Measurements from ENCODE around the gene INSM2. TPM values are rescaled to one million over a fixed set of nuclear protein-coding genes. Genes with fewer than 3 reads are reported as not detected.

Gene INSM2
- polyA plus RNA-seq (ENCODE audit: insufficient read length in 4 of 4), result under 1 TPM in 3 of 4 donors, not detected in 1; 0.04 to 0.06 (median 0.05) TPM

GRCh38 chr14:35533357-35534207 is at the start of gene INSM2:
INSM2 (plus strand) TSS chr14:35534164; CDS start chr14:35534253, 89 bp downstream.
- peak in 2 of 4 donors; percentile 12 to 25 for DNase-seq (ENCODE audit: low read depth in 4 of 4, low spot score in 3 of 4)

GRCh38 chr14:35492569-35493014 is 41.4 kb upstream of the INSM2 start:
- no peak for DNase-seq (ENCODE audit: low read depth in 4 of 4, low spot score in 3 of 4)

GRCh38 chr14:35495278-35495677 is 38.7 kb upstream of the INSM2 start:
- DNase-seq (ENCODE audit: low read depth in 4 of 4, low spot score in 3 of 4), result no peak

- no peak for DNase-seq (ENCODE audit: low read depth in 4 of 4, low spot score in 3 of 4)
Measured at GRCh38 chr14:35499180-35499579, 34.8 kb upstream of the INSM2 start.

- DNase-seq (ENCODE audit: low read depth in 4 of 4, low spot score in 3 of 4), result no peak
Measured at GRCh38 chr14:35503646-35504045, 30.3 kb upstream of the INSM2 start.

GRCh38 chr14:35504260-35504659 is 29.7 kb upstream of the INSM2 start:
- DNase-seq (ENCODE audit: low read depth in 4 of 4, low spot score in 3 of 4), result no peak

GRCh38 chr14:35506461-35506860 is 27.5 kb upstream of the INSM2 start:
- no peak for DNase-seq (ENCODE audit: low read depth in 4 of 4, low spot score in 3 of 4)

GRCh38 chr14:35506927-35507326 is 27.0 kb upstream of the INSM2 start:
- DNase-seq (ENCODE audit: low read depth in 4 of 4, low spot score in 3 of 4), result no peak

GRCh38 chr14:35509846-35510245 is 24.1 kb upstream of the INSM2 start:
- no peak for DNase-seq (ENCODE audit: low read depth in 4 of 4, low spot score in 3 of 4)

- no peak for DNase-seq (ENCODE audit: low read depth in 4 of 4, low spot score in 3 of 4)
Measured at GRCh38 chr14:35512765-35513164, 21.2 kb upstream of the INSM2 start.

GRCh38 chr14:35515916-35516315 is 18.0 kb upstream of the INSM2 start:
- no peak for DNase-seq (ENCODE audit: low read depth in 4 of 4, low spot score in 3 of 4)

GRCh38 chr14:35519986-35520385 is 14.0 kb upstream of the INSM2 start:
- DNase-seq (ENCODE audit: low read depth in 4 of 4, low spot score in 3 of 4), result no peak

- no peak for DNase-seq (ENCODE audit: low read depth in 4 of 4, low spot score in 3 of 4)
Measured at GRCh38 chr14:35525695-35526094, 8.3 kb upstream of the INSM2 start.

- no peak for DNase-seq (ENCODE audit: low read depth in 4 of 4, low spot score in 3 of 4)
Measured at GRCh38 chr14:35526962-35527361, 7.0 kb upstream of the INSM2 start.

GRCh38 chr14:35531960-35532747 is 1.8 kb upstream of the INSM2 start:
- no peak for DNase-seq (ENCODE audit: low read depth in 4 of 4, low spot score in 3 of 4)

GRCh38 chr14:35532783-35533356 is 1.1 kb upstream of the INSM2 start:
- DNase-seq (ENCODE audit: low read depth in 4 of 4, low spot score in 3 of 4), result peak in 1 of 4 donors; percentile 5

- DNase-seq (ENCODE audit: low read depth in 4 of 4, low spot score in 3 of 4), result peak in 1 of 4 donors; percentile 0
Measured at GRCh38 chr14:35534208-35534872, 376 bp downstream of the INSM2 start.

GRCh38 chr14:35534873-35535482 is 1.0 kb downstream of the INSM2 start:
- DNase-seq (ENCODE audit: low read depth in 4 of 4, low spot score in 3 of 4), result peak; percentile 42 to 60 (median 54)

GRCh38 chr14:35535483-35536112 is 1.6 kb downstream of the INSM2 start:
- DNase-seq (ENCODE audit: low read depth in 4 of 4, low spot score in 3 of 4), result no peak

GRCh38 chr14:35539969-35540368 is 6.0 kb downstream of the INSM2 start:
- no peak for DNase-seq (ENCODE audit: low read depth in 4 of 4, low spot score in 3 of 4)
